ENCODE measurements around the gene SLC25A19. TPM values are rescaled to one million over a fixed set of nuclear protein-coding genes. Genes with fewer than 3 reads are reported as not detected.
A peak's percentile ranks its signal among the peaks of the same experiment; 100 is the strongest.

SLC25A19 gene
- 39.8 and 46.4 TPM in 2 replicates for total RNA-seq (2014; rRNA removed; shearing (Covaris generic))

GRCh38 chr17:75289115-75289831, at the start of gene SLC25A19:
Gene SLC25A19, minus strand, starts transcription at chr17:75289433. Its CDS starts 2,669 bp downstream, at chr17:75286764.
- DNase-seq (ENCODE audit: low spot score) = peak; percentile 98

GRCh38 chr17:75338335-75338734, 49.1 kb upstream of the SLC25A19 start:
- DNase-seq (ENCODE audit: low spot score) = no peak

GRCh38 chr17:75335315-75335714, 46.1 kb upstream of the SLC25A19 start:
- no peak for DNase-seq (ENCODE audit: low spot score)

- no peak for DNase-seq (ENCODE audit: low spot score)
These were observed 45.5 kb upstream of the SLC25A19 start for GRCh38 chr17:75334723-75335122.

- no peak for DNase-seq (ENCODE audit: low spot score)
These were observed 42.4 kb upstream of the SLC25A19 start for GRCh38 chr17:75331671-75332070.

GRCh38 chr17:75327757-75328156, 38.5 kb upstream of the SLC25A19 start:
- no peak for DNase-seq (ENCODE audit: low spot score)

GRCh38 chr17:75326226-75326848, 37.1 kb upstream of the SLC25A19 start:
- DNase-seq (ENCODE audit: low spot score) = no peak

- DNase-seq (ENCODE audit: low spot score) = no peak
These were observed 36.6 kb upstream of the SLC25A19 start for GRCh38 chr17:75325827-75326225.

- DNase-seq (ENCODE audit: low spot score) = no peak
These were observed 36.1 kb upstream of the SLC25A19 start for GRCh38 chr17:75325348-75325747.

GRCh38 chr17:75321506-75321905, 32.3 kb upstream of the SLC25A19 start:
- no peak for DNase-seq (ENCODE audit: low spot score)

GRCh38 chr17:75319904-75320691, 30.9 kb upstream of the SLC25A19 start:
- no peak for DNase-seq (ENCODE audit: low spot score)

GRCh38 chr17:75318615-75319222, 29.5 kb upstream of the SLC25A19 start:
- no peak for DNase-seq (ENCODE audit: low spot score)

- no peak for DNase-seq (ENCODE audit: low spot score)
These were observed 29.0 kb upstream of the SLC25A19 start for GRCh38 chr17:75318211-75318610.

GRCh38 chr17:75317671-75318070, 28.4 kb upstream of the SLC25A19 start:
- DNase-seq (ENCODE audit: low spot score) = no peak

- no peak for DNase-seq (ENCODE audit: low spot score)
These were observed 27.0 kb upstream of the SLC25A19 start for GRCh38 chr17:75316253-75316652.

- no peak for DNase-seq (ENCODE audit: low spot score)
These were observed 26.5 kb upstream of the SLC25A19 start for GRCh38 chr17:75315541-75316243.

- no peak for DNase-seq (ENCODE audit: low spot score)
These were observed 24.8 kb upstream of the SLC25A19 start for GRCh38 chr17:75313941-75314551.

- peak; percentile 83 for DNase-seq (ENCODE audit: low spot score)
These were observed 19.7 kb upstream of the SLC25A19 start for GRCh38 chr17:75308732-75309629.

GRCh38 chr17:75307957-75308731, 18.9 kb upstream of the SLC25A19 start:
- peak; percentile 10 for DNase-seq (ENCODE audit: low spot score)
